PC-3 (cell line): ENCODE measurements around the gene KLHL28.

Experiments used
- EZH2phosphoT487 ChIP-seq: fragments of 300-600 bp; sonication (generic); IDR thresholded peaks from 2 replicates; pipeline ENCODE4 v1.6.1; 2018; ENCODE audit warnings: mild to moderate bottlenecking, antibody characterized with exemption, low read length, borderline replicate concordance
- TF ChIP-seq, protein P1 (sequence below): fragments of 300-600 bp; sonication (generic); conservative IDR thresholded peaks from 2 replicates; pipeline ENCODE4 v1.5.1; 2017; ENCODE audit warnings: antibody characterized with exemption, low read depth, mild to moderate bottlenecking, low read length

DNA sequence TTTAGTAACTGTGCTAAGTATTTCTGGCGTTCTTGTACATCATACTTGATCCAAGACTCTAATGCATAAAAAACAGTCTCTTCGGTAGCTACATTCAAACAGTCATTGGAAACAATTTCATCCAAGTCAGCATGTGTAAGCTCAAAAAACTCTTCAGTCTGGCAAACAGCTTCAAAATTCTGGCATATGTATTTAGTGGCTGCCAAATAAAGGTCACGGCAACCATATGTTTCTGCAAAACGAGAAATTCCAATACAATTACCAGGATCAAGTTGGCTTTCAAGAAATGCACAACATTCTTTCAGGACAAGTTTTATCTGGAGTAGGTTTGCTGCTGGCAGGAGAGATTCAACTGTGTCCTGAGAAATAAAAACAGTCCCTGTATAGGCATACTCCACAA, 16.5 kb downstream of the KLHL28 start:
- TF ChIP-seq EZH2phosphoT487 = no peak
- TF ChIP-seq, protein P1, sequence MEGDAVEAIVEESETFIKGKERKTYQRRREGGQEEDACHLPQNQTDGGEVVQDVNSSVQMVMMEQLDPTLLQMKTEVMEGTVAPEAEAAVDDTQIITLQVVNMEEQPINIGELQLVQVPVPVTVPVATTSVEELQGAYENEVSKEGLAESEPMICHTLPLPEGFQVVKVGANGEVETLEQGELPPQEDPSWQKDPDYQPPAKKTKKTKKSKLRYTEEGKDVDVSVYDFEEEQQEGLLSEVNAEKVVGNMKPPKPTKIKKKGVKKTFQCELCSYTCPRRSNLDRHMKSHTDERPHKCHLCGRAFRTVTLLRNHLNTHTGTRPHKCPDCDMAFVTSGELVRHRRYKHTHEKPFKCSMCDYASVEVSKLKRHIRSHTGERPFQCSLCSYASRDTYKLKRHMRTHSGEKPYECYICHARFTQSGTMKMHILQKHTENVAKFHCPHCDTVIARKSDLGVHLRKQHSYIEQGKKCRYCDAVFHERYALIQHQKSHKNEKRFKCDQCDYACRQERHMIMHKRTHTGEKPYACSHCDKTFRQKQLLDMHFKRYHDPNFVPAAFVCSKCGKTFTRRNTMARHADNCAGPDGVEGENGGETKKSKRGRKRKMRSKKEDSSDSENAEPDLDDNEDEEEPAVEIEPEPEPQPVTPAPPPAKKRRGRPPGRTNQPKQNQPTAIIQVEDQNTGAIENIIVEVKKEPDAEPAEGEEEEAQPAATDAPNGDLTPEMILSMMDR = no peak
